Activated naive CD4-positive, alpha-beta T cell treated with anti-CD3 and anti-CD28 coated beads for 36 hours (primary cell): ENCODE measurements around the gene TRHDE. TPM values are rescaled to one million over a fixed set of nuclear protein-coding genes. Genes with fewer than 3 reads are reported as not detected.

Experiments used
- CTCF ChIA-PET: fragments of 350-600 bp; sonication (Branson Sonifier 250); formaldehyde crosslinking; loops from one replicate; lab custom pipeline; 2021; ENCODE audit warnings: antibody characterized with exemption; lab: Charles Lee
- DNase-seq: peaks from one replicate; pipeline ENCODE4 v3.0.0-alpha.2; 2020
- H3K27ac Mint-ChIP-seq: one replicate; pipeline ENCODE4 v1.8.0; 2021; ENCODE audit warnings: mild to moderate bottlenecking, mixed read lengths
- H3K27me3 Mint-ChIP-seq: one replicate; pipeline ENCODE4 v1.8.0; 2021; ENCODE audit warnings: low read depth, mixed read lengths
- H3K36me3 Mint-ChIP-seq: one replicate; pipeline ENCODE4 v1.8.0; 2021; ENCODE audit warnings: low read depth, mixed read lengths
- H3K4me1 Mint-ChIP-seq: one replicate; pipeline ENCODE4 v1.8.0; 2021; ENCODE audit warnings: low read depth, mixed read lengths
- H3K4me3 Mint-ChIP-seq: one replicate; pipeline ENCODE4 v1.8.0; 2021; ENCODE audit warnings: mild to moderate bottlenecking, moderate library complexity, mixed read lengths
- H3K9me3 Mint-ChIP-seq: one replicate; pipeline ENCODE4 v1.8.0; 2021; ENCODE audit warnings: mixed read lengths
- intact Hi-C: fragments of 100-400 bp; cut with micrococcal nuclease; formaldehyde crosslinking; loops from one replicate; pipeline ENCODE4 v1.15.1; 2023
- total RNA-seq, 2 experiments: library from RNA; stranded (reverse); gene quantifications; one replicate each; pipeline ENCODE4 v1.2.3, GENCODE V29; 2021

The TRHDE gene
- total RNA-seq, 2 experiments from 2014 or later = not detected

GRCh38 chr12:72267974-72268373 lies 4.2 kb upstream of the TRHDE start:
- no peak for DNase-seq
- CTCF ChIA-PET = no interaction called here
- H3K36me3 Mint-ChIP-seq = no peaks in the 10 kb centered on the region
- intact Hi-C loops = no loop called here
- no peak overlapping the region for H3K27ac Mint-ChIP-seq
- H3K9me3 Mint-ChIP-seq = no peaks in the 10 kb centered on the region
- H3K4me3 Mint-ChIP-seq = no peak overlapping the region
- H3K4me1 Mint-ChIP-seq = peaks cover 3% of the 10 kb centered on the region
- peaks cover 28% of the 10 kb centered on the region for H3K27me3 Mint-ChIP-seq

- no peaks in the 10 kb centered on the region for H3K36me3 Mint-ChIP-seq
- H3K4me1 Mint-ChIP-seq = peaks cover 6% of the 10 kb centered on the region
- peaks cover 33% of the 10 kb centered on the region for H3K27me3 Mint-ChIP-seq
- intact Hi-C loops = no loop called here
- CTCF ChIA-PET = no interaction called here
- H3K4me3 Mint-ChIP-seq = no peak overlapping the region
- no peak for DNase-seq
- no peaks in the 10 kb centered on the region for H3K9me3 Mint-ChIP-seq
- H3K27ac Mint-ChIP-seq = no peak overlapping the region
These were observed 3.8 kb upstream of the TRHDE start for GRCh38 chr12:72268386-72268785.

GRCh38 chr12:72269491-72269890 lies 2.7 kb upstream of the TRHDE start:
- intact Hi-C loops = no loop called here
- Mint-ChIP-seq H3K27me3 (peaks cover 44% of the 10 kb centered on the region), H3K9me3 (no peaks in the 10 kb centered on the region), H3K4me3 (no peak overlapping the region), H3K4me1 (peaks cover 8% of the 10 kb centered on the region), H3K36me3 (no peaks in the 10 kb centered on the region), H3K27ac (no peak overlapping the region)
- DNase-seq = no peak
- CTCF ChIA-PET = no interaction called here

- Mint-ChIP-seq H3K9me3 (no peaks in the 10 kb centered on the region), H3K27me3 (peaks cover 49% of the 10 kb centered on the region), H3K4me3 (no peak overlapping the region), H3K4me1 (peaks cover 8% of the 10 kb centered on the region), H3K36me3 (no peaks in the 10 kb centered on the region), H3K27ac (no peak overlapping the region)
- intact Hi-C loops = no loop called here
- CTCF ChIA-PET = no interaction called here
- no peak for DNase-seq
These were observed 1.9 kb upstream of the TRHDE start for GRCh38 chr12:72270246-72270645.

- DNase-seq = no peak
- H3K27me3 Mint-ChIP-seq = peaks cover 49% of the 10 kb centered on the region
- H3K4me3 Mint-ChIP-seq = no peak overlapping the region
- intact Hi-C loops = no loop called here
- no peaks in the 10 kb centered on the region for H3K36me3 Mint-ChIP-seq
- no peaks in the 10 kb centered on the region for H3K9me3 Mint-ChIP-seq
- H3K27ac Mint-ChIP-seq = no peak overlapping the region
- CTCF ChIA-PET = no interaction called here
- H3K4me1 Mint-ChIP-seq = peaks cover 8% of the 10 kb centered on the region
These were observed 1.2 kb upstream of the TRHDE start for GRCh38 chr12:72270961-72271360.

GRCh38 chr12:72271451-72272090 lies 599 bp upstream of the TRHDE start:
- no peak for DNase-seq
- Mint-ChIP-seq H3K27me3 (peaks cover 47% of the 10 kb centered on the region), H3K4me3 (peak overlapping the region; percentile 15)

GRCh38 chr12:72272731-72273498 lies 745 bp downstream of the TRHDE start:
- CTCF ChIA-PET = no interaction called here
- peaks cover 49% of the 10 kb centered on the region for H3K27me3 Mint-ChIP-seq
- no peaks in the 10 kb centered on the region for H3K36me3 Mint-ChIP-seq
- no peaks in the 10 kb centered on the region for H3K9me3 Mint-ChIP-seq
- intact Hi-C loops = no loop called here
- no peak overlapping the region for H3K4me3 Mint-ChIP-seq
- no peak for DNase-seq
- peaks cover 8% of the 10 kb centered on the region for H3K4me1 Mint-ChIP-seq
- no peak overlapping the region for H3K27ac Mint-ChIP-seq

More at GRCh38 chr12:72271451-72272090, 599 bp upstream of the TRHDE start:
- Mint-ChIP-seq H3K36me3 (no peaks in the 10 kb centered on the region), H3K4me1 (peaks cover 8% of the 10 kb centered on the region), H3K27ac (no peak overlapping the region), H3K9me3 (no peaks in the 10 kb centered on the region)
- intact Hi-C loops = no loop called here
- CTCF ChIA-PET = no interaction called here

- no peaks in the 10 kb centered on the region for H3K36me3 Mint-ChIP-seq
- no peaks in the 10 kb centered on the region for H3K9me3 Mint-ChIP-seq
- DNase-seq = no peak
- intact Hi-C loops = no loop called here
- no peak overlapping the region for H3K27ac Mint-ChIP-seq
- peaks cover 50% of the 10 kb centered on the region for H3K27me3 Mint-ChIP-seq
- peaks cover 8% of the 10 kb centered on the region for H3K4me1 Mint-ChIP-seq
- CTCF ChIA-PET = no interaction called here
- H3K4me3 Mint-ChIP-seq = no peak overlapping the region
These were observed 1.3 kb downstream of the TRHDE start for GRCh38 chr12:72273499-72273837.

GRCh38 chr12:72273851-72274351 lies 1.7 kb downstream of the TRHDE start:
- CTCF ChIA-PET = no interaction called here
- Mint-ChIP-seq H3K27ac (no peak overlapping the region), H3K9me3 (no peaks in the 10 kb centered on the region), H3K27me3 (peaks cover 50% of the 10 kb centered on the region), H3K4me1 (peaks cover 8% of the 10 kb centered on the region), H3K4me3 (no peak overlapping the region), H3K36me3 (no peaks in the 10 kb centered on the region)
- intact Hi-C loops = no loop called here
- DNase-seq = no peak

- H3K27ac Mint-ChIP-seq = no peak overlapping the region
- intact Hi-C loops = no loop called here
- CTCF ChIA-PET = no interaction called here
- H3K4me3 Mint-ChIP-seq = no peak overlapping the region
- H3K36me3 Mint-ChIP-seq = no peaks in the 10 kb centered on the region
- H3K9me3 Mint-ChIP-seq = no peaks in the 10 kb centered on the region
- DNase-seq = no peak
- peaks cover 45% of the 10 kb centered on the region for H3K27me3 Mint-ChIP-seq
- H3K4me1 Mint-ChIP-seq = peaks cover 8% of the 10 kb centered on the region
These were observed 2.8 kb downstream of the TRHDE start for GRCh38 chr12:72274931-72275330.

- Mint-ChIP-seq H3K27ac (no peak overlapping the region), H3K4me3 (no peak overlapping the region), H3K4me1 (peaks cover 8% of the 10 kb centered on the region), H3K36me3 (no peaks in the 10 kb centered on the region), H3K9me3 (no peaks in the 10 kb centered on the region), H3K27me3 (peaks cover 40% of the 10 kb centered on the region)
- CTCF ChIA-PET = no interaction called here
- DNase-seq = no peak
- intact Hi-C loops = no loop called here
These were observed 3.4 kb downstream of the TRHDE start for GRCh38 chr12:72275526-72275925.

GRCh38 chr12:72276181-72276805 lies 4.1 kb downstream of the TRHDE start:
- intact Hi-C loops = no loop called here
- no peaks in the 10 kb centered on the region for H3K36me3 Mint-ChIP-seq
- CTCF ChIA-PET = no interaction called here
- no peak for DNase-seq
- peaks cover 33% of the 10 kb centered on the region for H3K27me3 Mint-ChIP-seq
- peaks cover 8% of the 10 kb centered on the region for H3K4me1 Mint-ChIP-seq
- H3K4me3 Mint-ChIP-seq = no peak overlapping the region
- H3K27ac Mint-ChIP-seq = no peak overlapping the region
- H3K9me3 Mint-ChIP-seq = no peaks in the 10 kb centered on the region
